ENCODE data around the gene GALNT6. TPM values are rescaled to one million over a fixed set of nuclear protein-coding genes. Genes with fewer than 3 reads are reported as not detected.

Gene GALNT6
- total RNA-seq, 1 donor from 2014 or later: 35.0 TPM

GRCh38 chr12:51386351-51386750 lies 4.9 kb downstream of the GALNT6 start:
- no peak for TF ChIP-seq CTCF (IDR thresholded peaks at IDR 0.05; ENCODE audit: insufficient read depth, low read length, poor library complexity, severe bottlenecking)
- DNase-seq (ENCODE audit: low read depth): no peak
- Histone ChIP-seq H3K4me3 (ENCODE audit: low read depth, low read length) (no peak overlapping the region), H3K36me3 (ENCODE audit: control insufficient read depth, insufficient read depth, low read length) (no peaks in the 10 kb centered on the region), H3K27me3 (ENCODE audit: control insufficient read depth, insufficient read depth, low read length) (no peaks in the 10 kb centered on the region)

- Histone ChIP-seq H3K4me3 (ENCODE audit: low read depth, low read length) (no peak overlapping the region), H3K27me3 (ENCODE audit: control insufficient read depth, insufficient read depth, low read length) (no peaks in the 10 kb centered on the region), H3K36me3 (ENCODE audit: control insufficient read depth, insufficient read depth, low read length) (no peaks in the 10 kb centered on the region)
- TF ChIP-seq CTCF (IDR thresholded peaks at IDR 0.05; ENCODE audit: insufficient read depth, low read length, poor library complexity, severe bottlenecking): no peak
- DNase-seq (ENCODE audit: low read depth): no peak
These were observed 7.8 kb downstream of the GALNT6 start for GRCh38 chr12:51383269-51383905.

GRCh38 chr12:51382173-51382572 lies 9.0 kb downstream of the GALNT6 start:
- no peak overlapping the region for H3K4me3 ChIP-seq (ENCODE audit: low read depth, low read length)
- H3K36me3 ChIP-seq (ENCODE audit: control insufficient read depth, insufficient read depth, low read length): no peaks in the 10 kb centered on the region
- TF ChIP-seq CTCF (IDR thresholded peaks at IDR 0.05; ENCODE audit: insufficient read depth, low read length, poor library complexity, severe bottlenecking): no peak
- no peaks in the 10 kb centered on the region for H3K27me3 ChIP-seq (ENCODE audit: control insufficient read depth, insufficient read depth, low read length)
- DNase-seq (ENCODE audit: low read depth): no peak

- Histone ChIP-seq H3K4me3 (ENCODE audit: low read depth, low read length) (no peak overlapping the region), H3K27me3 (ENCODE audit: control insufficient read depth, insufficient read depth, low read length) (no peaks in the 10 kb centered on the region), H3K36me3 (ENCODE audit: control insufficient read depth, insufficient read depth, low read length) (no peaks in the 10 kb centered on the region)
- no peak for TF ChIP-seq CTCF (IDR thresholded peaks at IDR 0.05; ENCODE audit: insufficient read depth, low read length, poor library complexity, severe bottlenecking)
- no peak for DNase-seq (ENCODE audit: low read depth)
These were observed 9.8 kb downstream of the GALNT6 start for GRCh38 chr12:51381226-51382079.

GRCh38 chr12:51379571-51379970 lies 11.6 kb downstream of the GALNT6 start:
- H3K36me3 ChIP-seq (ENCODE audit: control insufficient read depth, insufficient read depth, low read length): no peaks in the 10 kb centered on the region
- no peaks in the 10 kb centered on the region for H3K27me3 ChIP-seq (ENCODE audit: control insufficient read depth, insufficient read depth, low read length)
- H3K4me3 ChIP-seq (ENCODE audit: low read depth, low read length): no peak overlapping the region
- no peak for DNase-seq (ENCODE audit: low read depth)
- no peak for TF ChIP-seq CTCF (IDR thresholded peaks at IDR 0.05; ENCODE audit: insufficient read depth, low read length, poor library complexity, severe bottlenecking)

Data from kidney epithelial cell (primary cell).